HAP-1 (cell line): ENCODE measurements around the gene TCERG1L.

Experiments
- DNase-seq, 2 experiments: peaks; one replicate each; pipeline ENCODE4 v3.0.0-alpha.2; 2016 to 2020; ENCODE audit warnings: low spot score in 2 of 2
- H3K27me3 ChIP-seq: fragments of 250-450 bp; sonication (Bioruptor Pico); 2 replicates; pipeline ENCODE4 v1.5.1; 2020; ENCODE audit warnings: low read depth, mild to moderate bottlenecking, moderate library complexity
- H3K36me3 ChIP-seq: fragments of 250-450 bp; sonication (Bioruptor Pico); replicated peaks from 2 replicates; pipeline ENCODE4 v1.5.1; 2020; ENCODE audit warnings: mild to moderate bottlenecking
- H3K4me1 ChIP-seq: fragments of 250-450 bp; sonication (Bioruptor Pico); 2 replicates; pipeline ENCODE4 v1.5.1; 2020; ENCODE audit warnings: mild to moderate bottlenecking
- H3K4me3 ChIP-seq: fragments of 250-450 bp; sonication (Bioruptor Pico); 2 replicates; pipeline ENCODE4 v1.5.1; 2020; ENCODE audit warnings: mild to moderate bottlenecking, moderate library complexity
- H3K9me3 ChIP-seq: fragments of 250-450 bp; sonication (Bioruptor Pico); 2 replicates; pipeline ENCODE4 v1.5.1; 2020; ENCODE audit warnings: mild to moderate bottlenecking, moderate library complexity
- in situ Hi-C: fragments of 300-500 bp; cut with MboI; formaldehyde crosslinking; loops from 3 replicates; pipeline ENCODE4 v1.14.3; 2020; ENCODE audit warnings: low sequenced_read_pairs, inconsistent platforms, mixed read lengths

TCERG1L gene

DNA sequence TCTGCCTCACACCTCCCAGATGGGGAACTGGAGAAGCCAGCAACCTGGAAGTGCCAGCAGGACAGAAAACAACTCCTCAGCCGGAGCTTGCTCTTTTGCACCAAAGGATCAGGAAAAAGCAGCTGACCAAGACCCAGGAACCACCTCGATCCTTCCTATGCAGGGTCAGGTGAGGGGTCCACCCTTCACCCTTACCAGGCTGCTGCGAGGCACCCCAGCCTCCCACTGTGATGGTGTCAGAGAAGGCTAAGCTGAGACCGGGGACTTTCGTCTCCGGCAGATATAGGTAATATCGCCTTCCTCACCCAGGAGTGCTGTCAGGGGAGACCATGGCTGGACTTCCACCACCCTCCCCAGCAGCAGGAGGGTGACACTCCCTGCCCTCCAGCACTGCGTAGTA is 254.7 kb downstream of the TCERG1L start:
- no peak for DNase-seq
- Histone ChIP-seq H3K27me3 (no peaks in the 10 kb centered on the region), H3K36me3 (no peaks in the 10 kb centered on the region), H3K4me1 (no peaks in the 10 kb centered on the region), H3K9me3 (no peaks in the 10 kb centered on the region; the same call in 1 of the 2 replicates), H3K4me3 (no peak overlapping the region)
- in situ Hi-C loops, result no loop called here

- no peak overlapping the region for H3K4me3 ChIP-seq
- no peaks in the 10 kb centered on the region for H3K36me3 ChIP-seq
- no peaks in the 10 kb centered on the region; the same call in 1 of the 2 replicates for H3K9me3 ChIP-seq
- no peaks in the 10 kb centered on the region for H3K27me3 ChIP-seq
- DNase-seq, result no peak
- no peaks in the 10 kb centered on the region for H3K4me1 ChIP-seq
- in situ Hi-C loops, result no loop called here
Observed at GRCh38 chr10:131056091-131056579, 255.4 kb downstream of the TCERG1L start.

- in situ Hi-C loops, result no loop called here
- Histone ChIP-seq H3K9me3 (no peaks in the 10 kb centered on the region; the same call in 1 of the 2 replicates), H3K4me3 (no peak overlapping the region), H3K4me1 (no peaks in the 10 kb centered on the region), H3K27me3 (no peaks in the 10 kb centered on the region), H3K36me3 (no peaks in the 10 kb centered on the region)
- DNase-seq, result no peak
Observed at GRCh38 chr10:131055437-131055836, 256.1 kb downstream of the TCERG1L start.

DNA sequence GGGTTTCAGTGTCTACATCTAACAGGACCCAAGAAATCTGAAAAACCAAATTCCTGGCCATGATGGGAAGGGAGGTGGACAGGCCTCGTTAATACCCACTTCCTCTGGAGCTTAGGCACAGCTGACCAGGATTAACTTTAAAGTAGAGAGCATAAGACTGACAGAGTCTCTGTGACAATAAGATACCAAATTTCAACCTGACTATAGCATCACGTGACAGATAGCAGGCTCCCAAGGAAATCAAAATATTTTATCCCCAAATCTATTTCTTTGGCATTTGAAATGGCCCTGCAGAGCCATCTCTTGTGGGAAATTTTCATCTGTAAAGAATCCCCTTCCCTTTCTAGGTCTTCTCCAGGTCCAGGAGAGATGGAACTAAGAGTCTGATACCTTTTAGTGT is 258.3 kb downstream of the TCERG1L start:
- in situ Hi-C loops, result no loop called here
- no peaks in the 10 kb centered on the region; the same call in 1 of the 2 replicates for H3K9me3 ChIP-seq
- H3K4me1 ChIP-seq, result no peaks in the 10 kb centered on the region
- H3K36me3 ChIP-seq, result no peaks in the 10 kb centered on the region
- no peak for DNase-seq
- H3K4me3 ChIP-seq, result no peak overlapping the region
- no peaks in the 10 kb centered on the region for H3K27me3 ChIP-seq

DNA sequence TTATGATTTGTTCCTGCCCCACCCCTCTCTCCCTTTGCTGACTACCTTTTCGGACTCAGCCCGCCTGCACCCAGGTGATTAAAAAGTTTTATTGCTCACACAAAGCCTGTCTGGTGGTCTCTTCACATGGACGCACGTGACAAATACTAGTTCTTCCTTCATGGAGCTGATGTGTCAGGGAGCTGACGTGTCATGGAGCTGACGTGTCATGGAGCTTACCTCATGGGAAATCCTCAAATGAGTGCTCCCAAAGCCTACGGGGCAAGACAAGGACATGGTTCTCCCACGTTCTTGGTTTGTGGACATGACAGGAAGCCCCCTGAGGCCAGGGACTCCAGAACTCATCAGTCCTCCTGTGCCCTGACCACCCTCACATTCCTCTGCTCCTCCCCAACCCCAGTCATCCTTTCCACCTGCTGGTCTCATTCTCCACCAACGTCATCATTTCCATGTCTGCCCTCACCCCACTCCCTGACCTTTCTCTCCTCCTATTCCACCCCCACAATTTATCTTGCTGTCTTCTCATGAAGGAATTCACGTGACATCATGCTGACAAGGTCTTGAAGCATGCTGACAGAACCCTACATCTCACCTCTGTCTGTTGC is 261.3 kb downstream of the TCERG1L start:
- Histone ChIP-seq H3K9me3 (no peaks in the 10 kb centered on the region; the same call in 1 of the 2 replicates), H3K4me1 (no peaks in the 10 kb centered on the region), H3K27me3 (no peaks in the 10 kb centered on the region), H3K36me3 (no peaks in the 10 kb centered on the region), H3K4me3 (no peak overlapping the region)
- DNase-seq, result no peak
- in situ Hi-C loops, result no loop called here

GRCh38 chr10:131049016-131049415 is 262.5 kb downstream of the TCERG1L start:
- H3K27me3 ChIP-seq, result no peaks in the 10 kb centered on the region
- H3K4me1 ChIP-seq, result no peaks in the 10 kb centered on the region
- in situ Hi-C loops, result no loop called here
- no peak overlapping the region for H3K4me3 ChIP-seq
- no peaks in the 10 kb centered on the region; the same call in 1 of the 2 replicates for H3K9me3 ChIP-seq
- DNase-seq, result no peak
- no peaks in the 10 kb centered on the region for H3K36me3 ChIP-seq

DNA sequence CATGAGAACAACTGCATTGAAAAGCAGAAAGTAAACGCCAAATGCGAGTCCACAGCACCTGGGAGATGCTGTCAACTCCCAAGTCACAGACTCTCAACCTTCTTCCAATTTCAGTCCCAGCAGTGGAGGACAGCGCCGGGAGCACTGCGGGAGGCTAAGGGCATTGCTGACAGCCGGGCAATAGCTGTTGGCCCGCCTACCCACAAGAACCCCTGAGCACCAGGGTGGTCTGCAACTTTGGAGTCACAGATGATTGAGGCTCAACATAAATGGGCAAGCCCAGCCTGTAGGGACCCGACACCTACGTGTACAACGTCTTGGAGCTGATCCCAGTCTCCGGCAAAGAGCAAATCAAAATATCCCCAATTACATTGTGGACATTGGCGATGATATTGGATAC is 262.9 kb downstream of the TCERG1L start:
- in situ Hi-C loops, result no loop called here
- no peak overlapping the region for H3K4me3 ChIP-seq

DNA sequence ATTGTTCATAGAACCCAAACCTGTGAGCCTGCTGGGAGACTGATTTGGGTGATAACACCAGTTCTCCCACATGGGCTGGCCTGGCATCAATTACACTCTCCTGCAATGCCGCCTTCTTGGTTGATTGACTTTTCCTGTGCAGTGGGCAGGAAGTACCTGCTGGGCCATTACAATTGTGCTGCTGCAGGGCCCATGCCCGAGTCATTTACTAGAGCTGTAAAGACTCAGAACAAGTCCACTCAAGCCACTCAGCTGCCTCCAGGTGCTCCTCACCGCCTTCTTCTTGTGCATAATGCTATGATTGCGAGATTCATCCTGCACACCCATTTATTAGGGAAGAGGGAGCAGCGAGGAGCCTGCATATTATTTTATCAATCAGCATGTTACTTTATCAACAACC is 264.0 kb downstream of the TCERG1L start:
- H3K36me3 ChIP-seq, result no peaks in the 10 kb centered on the region
- no peak for DNase-seq
- in situ Hi-C loops, result no loop called here
- no peaks in the 10 kb centered on the region; the same call in 1 of the 2 replicates for H3K9me3 ChIP-seq
- H3K4me3 ChIP-seq, result no peak overlapping the region
- H3K27me3 ChIP-seq, result no peaks in the 10 kb centered on the region
- H3K4me1 ChIP-seq, result no peaks in the 10 kb centered on the region

More for the DNA sequence above, 262.9 kb downstream of the TCERG1L start:
- Histone ChIP-seq H3K9me3 (no peaks in the 10 kb centered on the region; the same call in 1 of the 2 replicates), H3K4me1 (no peaks in the 10 kb centered on the region), H3K36me3 (no peaks in the 10 kb centered on the region), H3K27me3 (no peaks in the 10 kb centered on the region)
- DNase-seq, result no peak

GRCh38 chr10:131046194-131046593 is 265.3 kb downstream of the TCERG1L start:
- no peak for DNase-seq
- Histone ChIP-seq H3K27me3 (no peaks in the 10 kb centered on the region), H3K4me1 (no peaks in the 10 kb centered on the region), H3K36me3 (no peaks in the 10 kb centered on the region), H3K9me3 (no peaks in the 10 kb centered on the region; the same call in 1 of the 2 replicates), H3K4me3 (no peak overlapping the region)
- in situ Hi-C loops, result no loop called here

DNA sequence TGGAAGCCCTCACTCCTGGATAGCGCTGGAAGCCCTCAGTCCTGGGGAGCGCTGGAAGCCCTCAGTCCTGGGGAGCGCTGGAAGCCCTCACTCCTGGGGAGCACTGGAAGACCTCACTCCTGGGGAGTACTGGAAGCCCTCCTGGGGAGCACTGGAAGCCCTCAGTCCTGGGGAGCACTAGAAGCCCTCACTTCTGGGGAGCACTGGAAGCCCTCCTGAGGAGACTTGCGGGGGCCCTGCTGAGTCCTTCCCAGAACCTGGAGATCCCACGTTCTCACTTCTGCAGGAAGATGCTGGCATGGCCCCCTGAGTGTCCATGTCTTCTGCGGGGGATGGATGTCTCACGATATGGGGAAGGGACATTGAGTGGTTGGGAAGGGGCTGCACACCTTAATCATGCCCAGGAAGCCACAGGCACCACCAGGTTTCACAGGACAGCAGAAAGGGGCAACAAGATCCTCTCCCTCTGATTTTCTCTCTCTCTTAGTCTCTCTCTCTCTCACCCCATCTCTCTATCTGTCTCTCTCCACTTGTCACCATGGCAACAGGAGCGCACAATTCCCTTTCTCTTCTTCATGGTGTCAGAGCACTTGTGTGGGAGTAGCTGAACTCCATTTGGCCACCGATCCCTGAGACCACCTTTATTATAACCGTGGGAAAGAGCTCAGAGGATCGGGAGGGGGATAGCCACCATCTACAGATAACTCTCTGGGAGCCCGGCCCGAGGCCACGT is 267.0 kb downstream of the TCERG1L start:
- in situ Hi-C loops, result no loop called here
- DNase-seq, result no peak
- Histone ChIP-seq H3K4me3 (no peak overlapping the region), H3K27me3 (no peaks in the 10 kb centered on the region), H3K4me1 (no peaks in the 10 kb centered on the region), H3K9me3 (no peaks in the 10 kb centered on the region; the same call in 1 of the 2 replicates), H3K36me3 (no peaks in the 10 kb centered on the region)

- no peaks in the 10 kb centered on the region for H3K27me3 ChIP-seq
- no peak for DNase-seq
- no peaks in the 10 kb centered on the region for H3K36me3 ChIP-seq
- in situ Hi-C loops, result no loop called here
- H3K9me3 ChIP-seq, result no peaks in the 10 kb centered on the region
- H3K4me3 ChIP-seq, result no peak overlapping the region
- H3K4me1 ChIP-seq, result no peaks in the 10 kb centered on the region
Observed at GRCh38 chr10:131043039-131043691, 268.4 kb downstream of the TCERG1L start.
